Liver (tissue), 9 donors: ENCODE results near the gene NDFIP1. TPM values are rescaled to one million over a fixed set of nuclear protein-coding genes. Genes with fewer than 3 reads are reported as not detected.
A peak's percentile ranks its signal among the peaks of the same experiment; 100 is the strongest.

ENCODE experiments used
- DNase-seq: peaks from one replicate; pipeline ENCODE4 v3.0.0-alpha.2; 2017; ENCODE audit warnings: low spot score
- H3K27ac ChIP-seq, 2 donors: one replicate each; pipeline ENCODE4 v1.7.0; 2013; ENCODE audit warnings: inconsistent platforms in 2 of 2, low read length in 2 of 2, control low read depth in 1 of 2, low read depth in 1 of 2, mild to moderate bottlenecking in 1 of 2
- H3K27me3 ChIP-seq, 4 donors: one replicate each; pipeline versions ENCODE4 v1.6.1 to v1.7.0; 2013; ENCODE audit warnings: low read length in 3 of 4, inconsistent platforms in 1 of 4, mild to moderate bottlenecking in 1 of 4, moderate library complexity in 1 of 4; ENCODE audit not compliant: control insufficient read depth in 4 of 4, insufficient read depth in 4 of 4
- H3K36me3 ChIP-seq, 4 donors: one replicate each; pipeline versions ENCODE4 v1.6.1 to v1.7.0; 2013; ENCODE audit warnings: low read length in 3 of 4, mild to moderate bottlenecking in 3 of 4, low read depth in 1 of 4, moderate library complexity in 1 of 4; ENCODE audit not compliant: control insufficient read depth in 4 of 4, insufficient read depth in 3 of 4
- H3K4me1 ChIP-seq, 4 donors: one replicate each; pipeline versions ENCODE4 v1.6.1 to v1.7.0; 2013; ENCODE audit warnings: low read length in 3 of 4, mild to moderate bottlenecking in 3 of 4, moderate library complexity in 1 of 4; ENCODE audit not compliant: control insufficient read depth in 4 of 4, insufficient read depth in 4 of 4
- H3K4me3 ChIP-seq, 3 donors: one replicate each; pipeline versions ENCODE4 v1.6.1 to v1.7.0; 2013; ENCODE audit warnings: low read length in 3 of 3, control low read depth in 1 of 3, low read depth in 1 of 3, mild to moderate bottlenecking in 1 of 3
- H3K9ac ChIP-seq, 2 donors: one replicate each; pipeline ENCODE4 v1.7.0; 2013; ENCODE audit warnings: low read length in 2 of 2, mild to moderate bottlenecking in 2 of 2, moderate library complexity in 2 of 2, control low read depth in 1 of 2, low read depth in 1 of 2
- H3K9me3 ChIP-seq, 4 donors: one replicate each; pipeline versions ENCODE4 v1.6.1 to v1.7.0; 2013; ENCODE audit warnings: low read length in 3 of 4; ENCODE audit not compliant: control insufficient read depth in 4 of 4
- EGR1 ChIP-seq, 2 donors: IDR thresholded peaks; 2 replicates each; pipeline ENCODE4 v1.6.1; 2016 to 2018; ENCODE audit warnings: antibody characterized with exemption in 2 of 2, low read depth in 2 of 2
- FOXA2 ChIP-seq: IDR thresholded peaks from 2 replicates; pipeline ENCODE4 v1.6.1; 2016; ENCODE audit warnings: antibody characterized with exemption
- HNF4A ChIP-seq, 2 donors: conservative IDR thresholded peaks; 2 replicates each; pipeline ENCODE4 v1.6.1; 2016; ENCODE audit warnings: antibody characterized with exemption in 2 of 2, mild to moderate bottlenecking in 2 of 2
- HNF4G ChIP-seq: IDR thresholded peaks from 2 replicates; pipeline ENCODE4 v1.6.1; 2016; ENCODE audit warnings: antibody characterized with exemption
- NR2F2 ChIP-seq: IDR thresholded peaks from 2 replicates; pipeline ENCODE4 v1.6.1; 2016; ENCODE audit warnings: antibody characterized with exemption
- RAD21 ChIP-seq, 2 donors: IDR thresholded peaks; 2 replicates each; pipeline ENCODE4 v1.6.1; 2016; ENCODE audit warnings: antibody characterized with exemption in 2 of 2, mild to moderate bottlenecking in 2 of 2
- RXRA ChIP-seq, 2 donors: IDR thresholded peaks; 2 replicates each; pipeline ENCODE4 v1.6.1; 2017 to 2018; ENCODE audit warnings: antibody characterized with exemption in 2 of 2, mild to moderate bottlenecking in 1 of 2
- SP1 ChIP-seq: IDR thresholded peaks from 2 replicates; pipeline ENCODE4 v1.6.1; 2018; ENCODE audit warnings: antibody characterized with exemption, mild to moderate bottlenecking
- YY1 ChIP-seq: IDR thresholded peaks from 2 replicates; pipeline ENCODE4 v1.6.1; 2016; ENCODE audit warnings: antibody characterized with exemption, mild to moderate bottlenecking
- ZBTB33 ChIP-seq: IDR thresholded peaks from 2 replicates; pipeline ENCODE4 v1.6.1; 2016; ENCODE audit warnings: antibody characterized with exemption
- WGBS: extraction: QIAGEN DNeasy Blood & Tissue Kit; methylation state at CpG from one replicate; pipeline ENCODE4 v1.1.7; 2013; 5-methylcytosine and 5-hydroxymethylcytosine counted together
- polyA plus RNA-seq, 2 donors: library from polyadenylated mRNA; stranded (reverse) in 1 of 2; unstranded in 1 of 2; fragments of 200-250 nt in 1 of 2; fragments of >200 nt in 1 of 2; fragmentation: Nextera tagmentation in 1 of 2; extraction: Ambion mirVana in 1 of 2; gene quantifications; one replicate each; pipeline versions ENCODE4 v1.2.1 to v1.2.3, GENCODE V29; 2013 to 2015
- total RNA-seq, 2 donors: library from RNA; depleted of rRNA; stranded (reverse); fragments of >200 nt; gene quantifications; one replicate each; pipeline ENCODE4 v1.2.3, GENCODE V29; 2014
- TF ChIP-seq, protein P1 (sequence below): fragments of 150-350 bp; IDR thresholded peaks from 2 replicates; pipeline ENCODE4 v1.5.1; 2017; ENCODE audit warnings: improper control_type of control experiment, low read depth, low read length; ENCODE audit not compliant: missing input control
- TF ChIP-seq, protein P2 (sequence below): IDR thresholded peaks from 2 replicates; pipeline ENCODE4 v1.6.1; 2016; ENCODE audit warnings: antibody characterized with exemption, mild to moderate bottlenecking
- TF ChIP-seq, protein P3 (sequence below): IDR thresholded peaks from 2 replicates; pipeline ENCODE4 v1.6.1; 2016; ENCODE audit warnings: antibody characterized with exemption
- TF ChIP-seq, protein P4 (sequence below): IDR thresholded peaks from 2 replicates; pipeline ENCODE4 v1.6.1; 2016; ENCODE audit warnings: antibody characterized with exemption
- donor health status: healthy.
- donor health status: healthy.
- donor health status: healthy.
- donor health status: healthy.
- donor health status: healthy.

Gene NDFIP1
- total and polyA plus RNA-seq, 4 donors, result 43.5 to 68.1 (median 57.1) TPM

- Histone ChIP-seq H3K9ac (no peak overlapping the region), H3K9me3 (no peaks in the 10 kb centered on the region), H3K4me1 (peaks cover 11 to 37% (median 19%) of the 10 kb centered on the region in 4 donors), H3K27me3 (no peaks in the 10 kb centered on the region), H3K36me3 (no peaks in the 10 kb centered on the region), H3K27ac (no peak overlapping the region), H3K4me3 (no peak overlapping the region)
- DNase-seq, result no peak
- TF ChIP-seq FOXA2 (no peak), RAD21 (IDR thresholded peaks at IDR 0.05) (no peak), SP1 (no peak), ZBTB33 (no peak), YY1 (no peak)
- TF ChIP-seq, protein P1, sequence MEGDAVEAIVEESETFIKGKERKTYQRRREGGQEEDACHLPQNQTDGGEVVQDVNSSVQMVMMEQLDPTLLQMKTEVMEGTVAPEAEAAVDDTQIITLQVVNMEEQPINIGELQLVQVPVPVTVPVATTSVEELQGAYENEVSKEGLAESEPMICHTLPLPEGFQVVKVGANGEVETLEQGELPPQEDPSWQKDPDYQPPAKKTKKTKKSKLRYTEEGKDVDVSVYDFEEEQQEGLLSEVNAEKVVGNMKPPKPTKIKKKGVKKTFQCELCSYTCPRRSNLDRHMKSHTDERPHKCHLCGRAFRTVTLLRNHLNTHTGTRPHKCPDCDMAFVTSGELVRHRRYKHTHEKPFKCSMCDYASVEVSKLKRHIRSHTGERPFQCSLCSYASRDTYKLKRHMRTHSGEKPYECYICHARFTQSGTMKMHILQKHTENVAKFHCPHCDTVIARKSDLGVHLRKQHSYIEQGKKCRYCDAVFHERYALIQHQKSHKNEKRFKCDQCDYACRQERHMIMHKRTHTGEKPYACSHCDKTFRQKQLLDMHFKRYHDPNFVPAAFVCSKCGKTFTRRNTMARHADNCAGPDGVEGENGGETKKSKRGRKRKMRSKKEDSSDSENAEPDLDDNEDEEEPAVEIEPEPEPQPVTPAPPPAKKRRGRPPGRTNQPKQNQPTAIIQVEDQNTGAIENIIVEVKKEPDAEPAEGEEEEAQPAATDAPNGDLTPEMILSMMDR, result no peak
- TF ChIP-seq, protein P2, sequence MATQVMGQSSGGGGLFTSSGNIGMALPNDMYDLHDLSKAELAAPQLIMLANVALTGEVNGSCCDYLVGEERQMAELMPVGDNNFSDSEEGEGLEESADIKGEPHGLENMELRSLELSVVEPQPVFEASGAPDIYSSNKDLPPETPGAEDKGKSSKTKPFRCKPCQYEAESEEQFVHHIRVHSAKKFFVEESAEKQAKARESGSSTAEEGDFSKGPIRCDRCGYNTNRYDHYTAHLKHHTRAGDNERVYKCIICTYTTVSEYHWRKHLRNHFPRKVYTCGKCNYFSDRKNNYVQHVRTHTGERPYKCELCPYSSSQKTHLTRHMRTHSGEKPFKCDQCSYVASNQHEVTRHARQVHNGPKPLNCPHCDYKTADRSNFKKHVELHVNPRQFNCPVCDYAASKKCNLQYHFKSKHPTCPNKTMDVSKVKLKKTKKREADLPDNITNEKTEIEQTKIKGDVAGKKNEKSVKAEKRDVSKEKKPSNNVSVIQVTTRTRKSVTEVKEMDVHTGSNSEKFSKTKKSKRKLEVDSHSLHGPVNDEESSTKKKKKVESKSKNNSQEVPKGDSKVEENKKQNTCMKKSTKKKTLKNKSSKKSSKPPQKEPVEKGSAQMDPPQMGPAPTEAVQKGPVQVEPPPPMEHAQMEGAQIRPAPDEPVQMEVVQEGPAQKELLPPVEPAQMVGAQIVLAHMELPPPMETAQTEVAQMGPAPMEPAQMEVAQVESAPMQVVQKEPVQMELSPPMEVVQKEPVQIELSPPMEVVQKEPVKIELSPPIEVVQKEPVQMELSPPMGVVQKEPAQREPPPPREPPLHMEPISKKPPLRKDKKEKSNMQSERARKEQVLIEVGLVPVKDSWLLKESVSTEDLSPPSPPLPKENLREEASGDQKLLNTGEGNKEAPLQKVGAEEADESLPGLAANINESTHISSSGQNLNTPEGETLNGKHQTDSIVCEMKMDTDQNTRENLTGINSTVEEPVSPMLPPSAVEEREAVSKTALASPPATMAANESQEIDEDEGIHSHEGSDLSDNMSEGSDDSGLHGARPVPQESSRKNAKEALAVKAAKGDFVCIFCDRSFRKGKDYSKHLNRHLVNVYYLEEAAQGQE, result no peak
- TF ChIP-seq, protein P3, sequence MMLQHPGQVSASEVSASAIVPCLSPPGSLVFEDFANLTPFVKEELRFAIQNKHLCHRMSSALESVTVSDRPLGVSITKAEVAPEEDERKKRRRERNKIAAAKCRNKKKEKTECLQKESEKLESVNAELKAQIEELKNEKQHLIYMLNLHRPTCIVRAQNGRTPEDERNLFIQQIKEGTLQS, result no peak
- 82% methylated on average over 6 of the region's 6 CpGs for WGBS
Observed at GRCh38 chr5:142110988-142111687, 2.6 kb downstream of the NDFIP1 start.

- H3K27ac ChIP-seq, result peak overlapping the region; percentile 14 to 34
Observed at GRCh38 chr5:142114687-142115086, 6.1 kb downstream of the NDFIP1 start.

More at GRCh38 chr5:142114687-142115086, 6.1 kb downstream of the NDFIP1 start:
- no peak for DNase-seq
- Histone ChIP-seq H3K36me3 (no peaks in the 10 kb centered on the region), H3K4me3 (no peak overlapping the region), H3K4me1 (peaks cover 12 to 45% (median 27%) of the 10 kb centered on the region in 4 donors), H3K9ac (no peak overlapping the region), H3K27me3 (no peaks in the 10 kb centered on the region), H3K9me3 (no peaks in the 10 kb centered on the region)
- WGBS, result 34% methylated on average over 1 of the region's 1 CpG
- TF ChIP-seq SP1 (peak; percentile 53), HNF4A (conservative IDR thresholded peaks at IDR 0.05) (peak; percentile 49 to 59), ZBTB33 (peak; percentile 28), EGR1 (IDR thresholded peaks at IDR 0.05; ENCODE audit: low read depth in 2 of 2) (no peak), NR2F2 (no peak), HNF4G (no peak), YY1 (peak; percentile 50), FOXA2 (peak; percentile 19), RXRA (IDR thresholded peaks at IDR 0.05) (peak; percentile 62 to 64), RAD21 (IDR thresholded peaks at IDR 0.05) (peak; percentile 32 to 44)
- TF ChIP-seq, protein P2, result no peak
- TF ChIP-seq, protein P4, sequence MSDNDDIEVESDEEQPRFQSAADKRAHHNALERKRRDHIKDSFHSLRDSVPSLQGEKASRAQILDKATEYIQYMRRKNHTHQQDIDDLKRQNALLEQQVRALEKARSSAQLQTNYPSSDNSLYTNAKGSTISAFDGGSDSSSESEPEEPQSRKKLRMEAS, result peak; percentile 41
